Measurements from ENCODE around the gene EIF3K. TPM values are rescaled to one million over a fixed set of nuclear protein-coding genes. Genes with fewer than 3 reads are reported as not detected.
"Not testable (repeated sequence)": the region's sequence is repeated elsewhere in the genome, so short reads cannot be mapped to it uniquely, and the experiment has no call there.

The EIF3K gene, protein sequence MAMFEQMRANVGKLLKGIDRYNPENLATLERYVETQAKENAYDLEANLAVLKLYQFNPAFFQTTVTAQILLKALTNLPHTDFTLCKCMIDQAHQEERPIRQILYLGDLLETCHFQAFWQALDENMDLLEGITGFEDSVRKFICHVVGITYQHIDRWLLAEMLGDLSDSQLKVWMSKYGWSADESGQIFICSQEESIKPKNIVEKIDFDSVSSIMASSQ
- 100 to 1,000 TPM; 392 to 489 (median 414) TPM for total RNA-seq

DNA sequence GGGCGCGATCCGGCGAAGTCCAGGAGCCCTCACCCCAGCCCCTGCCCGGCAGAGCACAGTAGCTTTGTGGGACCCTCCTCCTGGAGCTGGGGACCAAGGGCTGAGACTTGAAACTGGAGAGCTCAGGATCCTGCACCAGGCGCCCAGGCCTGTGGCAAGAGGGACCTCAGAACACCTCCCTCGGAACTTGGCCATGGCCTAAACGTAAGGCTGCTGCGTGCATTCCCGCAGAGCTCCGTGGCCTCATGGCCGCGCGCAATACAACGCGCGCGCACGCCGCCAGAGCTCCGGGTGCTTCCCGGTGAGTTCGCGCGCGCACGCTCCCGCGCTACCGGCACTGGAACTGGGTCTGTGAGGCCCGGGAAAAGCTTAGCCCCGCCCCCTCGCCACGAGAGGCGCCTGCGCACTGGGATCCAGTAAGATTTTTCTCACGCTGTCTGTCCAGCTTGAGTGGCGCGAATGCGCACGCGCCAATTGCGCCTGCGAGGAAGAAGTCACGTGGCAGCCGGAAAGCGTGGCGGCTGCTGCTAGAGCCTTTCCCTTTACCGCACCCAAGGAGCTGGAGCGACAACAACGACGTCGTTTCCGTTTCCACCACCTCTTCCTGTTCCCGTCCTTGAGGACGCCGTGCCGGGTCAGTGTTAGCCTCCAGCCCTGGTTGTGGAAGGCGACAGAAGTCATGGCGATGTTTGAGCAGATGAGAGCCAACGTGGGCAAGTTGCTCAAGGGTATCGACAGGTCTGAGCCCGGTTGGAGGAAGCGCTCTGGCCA is at the start of gene EIF3K:
EIF3K (plus strand) TSS at position 599 of the 771 bp plus-strand sequence; CDS start at position 680, 81 bp downstream.
- no peaks in the 10 kb centered on the region for H3K27me3 ChIP-seq
- TF ChIP-seq EP300 (IDR thresholded peaks at IDR 0.05) = no peak
- peak; percentile 91 for TF ChIP-seq POLR2AphosphoS5 (IDR thresholded peaks at IDR 0.05)
- TF ChIP-seq, protein P1, sequence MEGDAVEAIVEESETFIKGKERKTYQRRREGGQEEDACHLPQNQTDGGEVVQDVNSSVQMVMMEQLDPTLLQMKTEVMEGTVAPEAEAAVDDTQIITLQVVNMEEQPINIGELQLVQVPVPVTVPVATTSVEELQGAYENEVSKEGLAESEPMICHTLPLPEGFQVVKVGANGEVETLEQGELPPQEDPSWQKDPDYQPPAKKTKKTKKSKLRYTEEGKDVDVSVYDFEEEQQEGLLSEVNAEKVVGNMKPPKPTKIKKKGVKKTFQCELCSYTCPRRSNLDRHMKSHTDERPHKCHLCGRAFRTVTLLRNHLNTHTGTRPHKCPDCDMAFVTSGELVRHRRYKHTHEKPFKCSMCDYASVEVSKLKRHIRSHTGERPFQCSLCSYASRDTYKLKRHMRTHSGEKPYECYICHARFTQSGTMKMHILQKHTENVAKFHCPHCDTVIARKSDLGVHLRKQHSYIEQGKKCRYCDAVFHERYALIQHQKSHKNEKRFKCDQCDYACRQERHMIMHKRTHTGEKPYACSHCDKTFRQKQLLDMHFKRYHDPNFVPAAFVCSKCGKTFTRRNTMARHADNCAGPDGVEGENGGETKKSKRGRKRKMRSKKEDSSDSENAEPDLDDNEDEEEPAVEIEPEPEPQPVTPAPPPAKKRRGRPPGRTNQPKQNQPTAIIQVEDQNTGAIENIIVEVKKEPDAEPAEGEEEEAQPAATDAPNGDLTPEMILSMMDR (IDR thresholded peaks at IDR 0.05) = peak in 1 of 4 experiments; percentile 17
- peak; percentile 57 to 68 for TF ChIP-seq POLR2A (IDR thresholded peaks at IDR 0.05)
- WGBS, 2 donors (ENCODE audit: low coverage in 1 of 2) = 0% methylated on average over 14 of the region's 64 CpGs; no CpG with 5 or more reads in 1 of the 2 donors
- no peaks in the 10 kb centered on the region for H3K9me3 ChIP-seq
- peaks cover 3 to 34% (median 14%) of the 10 kb centered on the region in 3 donors for H3K4me1 ChIP-seq
- peaks cover 0 to 35% of the 10 kb centered on the region in 2 donors for H3K36me3 ChIP-seq
- peak within 1 kb of the TSS; percentile 81 to 91 (median 84) for H3K27ac ChIP-seq
- ATAC-seq = peak; percentile 96
- peak within 1 kb of the TSS; percentile 62 to 89 for H3K4me3 ChIP-seq

DNA sequence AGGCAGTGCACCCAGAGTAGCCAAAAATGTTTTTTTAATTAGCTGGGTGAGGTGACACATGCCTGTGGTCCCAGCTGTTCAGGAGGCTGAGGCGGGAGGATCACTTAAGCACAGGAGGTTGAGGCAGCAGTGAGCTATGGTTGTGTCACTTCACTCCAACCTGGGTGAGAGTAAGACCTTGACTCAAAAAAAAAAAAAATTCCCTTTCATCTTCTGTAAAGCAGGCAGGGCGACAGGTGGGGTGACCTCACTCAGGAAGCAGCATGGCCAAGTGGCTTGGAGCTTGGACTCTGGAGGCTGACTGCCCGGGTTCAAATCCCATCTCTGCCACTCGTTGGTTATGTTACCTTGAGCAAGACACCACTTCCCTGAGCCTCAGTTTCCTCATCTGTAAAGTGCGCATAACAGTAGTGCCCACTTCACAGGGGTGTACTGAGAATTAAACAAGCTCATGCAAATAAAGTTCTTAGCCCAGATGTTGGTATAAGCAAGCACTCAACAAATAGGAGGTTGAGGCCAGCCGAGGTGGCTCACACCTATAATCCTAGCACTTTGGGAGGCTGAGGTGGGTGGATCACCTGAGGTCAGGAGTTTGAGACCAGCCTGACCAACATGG is 49.5 kb upstream of the EIF3K start:
- no peaks in the 10 kb centered on the region for H3K36me3 ChIP-seq
- H3K9me3 ChIP-seq = no peaks in the 10 kb centered on the region
- WGBS, 2 donors (ENCODE audit: low coverage in 1 of 2) = 81% methylated on average over 4 of the region's 6 CpGs; no CpG with 5 or more reads in 1 of the 2 donors
- H3K4me3 ChIP-seq = no peak overlapping the region
- peaks cover 0 to 5% (median 0%) of the 10 kb centered on the region in 3 donors for H3K4me1 ChIP-seq
- ATAC-seq = no peak
- peaks cover 31% of the 10 kb centered on the region for H3K27me3 ChIP-seq
- TF ChIP-seq POLR2AphosphoS5 (IDR thresholded peaks at IDR 0.05) (no peak), EP300 (IDR thresholded peaks at IDR 0.05) (no peak), POLR2A (IDR thresholded peaks at IDR 0.05) (no peak)
- TF ChIP-seq, protein P1 (IDR thresholded peaks at IDR 0.05) = no peak
- H3K27ac ChIP-seq = no peak overlapping the region

DNA sequence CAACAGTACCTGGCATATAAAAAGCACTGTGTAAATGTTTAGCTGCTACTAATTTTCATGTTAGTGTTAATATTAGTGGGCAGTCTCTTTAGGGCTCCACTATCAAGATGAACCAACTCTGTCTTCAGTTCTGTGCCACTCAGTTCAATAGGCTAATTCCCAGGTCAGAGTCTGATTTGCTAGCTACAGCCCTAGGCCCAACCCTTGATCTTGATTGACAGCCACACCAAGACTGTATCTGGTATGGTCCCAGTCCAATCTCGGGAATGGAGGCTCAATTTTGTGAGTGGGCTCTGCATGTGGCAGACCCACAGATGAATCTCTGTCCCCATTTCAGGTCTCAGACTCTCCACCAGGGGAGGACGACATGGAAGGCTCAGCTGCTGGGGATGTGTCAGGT is 47.3 kb upstream of the EIF3K start:
- Histone ChIP-seq H3K4me1 (no peaks in the 10 kb centered on the region), H3K9me3 (no peaks in the 10 kb centered on the region), H3K4me3 (no peak overlapping the region), H3K36me3 (no peaks in the 10 kb centered on the region), H3K27ac (no peak overlapping the region), H3K27me3 (peaks cover 13% of the 10 kb centered on the region)
- no peak for ATAC-seq
- TF ChIP-seq POLR2A (IDR thresholded peaks at IDR 0.05) = no peak
- no peak for TF ChIP-seq EP300 (IDR thresholded peaks at IDR 0.05)
- TF ChIP-seq, protein P1 (IDR thresholded peaks at IDR 0.05) = no peak
- TF ChIP-seq POLR2AphosphoS5 (IDR thresholded peaks at IDR 0.05) = no peak
- WGBS, 2 donors (ENCODE audit: low coverage in 1 of 2) = 80% methylated on average over 1 of the region's 2 CpGs; no CpG with 5 or more reads in 1 of the 2 donors

DNA sequence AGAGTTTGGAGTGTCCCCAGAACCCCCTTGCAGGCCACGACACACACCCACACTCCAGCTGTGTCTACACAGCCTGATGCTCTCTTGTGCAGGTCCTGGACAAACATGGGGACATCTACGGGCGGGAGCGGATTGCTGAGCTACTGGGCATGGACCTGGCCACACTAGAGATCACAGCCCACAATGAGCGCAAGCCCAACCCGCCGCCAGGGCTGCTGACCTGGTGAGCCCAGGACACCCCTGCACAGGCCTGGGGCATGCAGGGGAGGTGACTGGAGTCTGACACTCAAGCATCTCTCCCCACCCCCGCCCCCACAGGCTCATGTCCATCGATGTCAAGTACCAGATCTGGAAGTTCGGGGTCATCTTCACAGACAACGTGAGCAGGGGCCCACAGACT is 41.2 kb upstream of the EIF3K start:
- Histone ChIP-seq H3K4me1 (no peaks in the 10 kb centered on the region), H3K36me3 (no peaks in the 10 kb centered on the region)
- WGBS, 2 donors (ENCODE audit: low coverage in 1 of 2) = 100% methylated on average over 1 of the region's 11 CpGs; no CpG with 5 or more reads in 1 of the 2 donors

DNA sequence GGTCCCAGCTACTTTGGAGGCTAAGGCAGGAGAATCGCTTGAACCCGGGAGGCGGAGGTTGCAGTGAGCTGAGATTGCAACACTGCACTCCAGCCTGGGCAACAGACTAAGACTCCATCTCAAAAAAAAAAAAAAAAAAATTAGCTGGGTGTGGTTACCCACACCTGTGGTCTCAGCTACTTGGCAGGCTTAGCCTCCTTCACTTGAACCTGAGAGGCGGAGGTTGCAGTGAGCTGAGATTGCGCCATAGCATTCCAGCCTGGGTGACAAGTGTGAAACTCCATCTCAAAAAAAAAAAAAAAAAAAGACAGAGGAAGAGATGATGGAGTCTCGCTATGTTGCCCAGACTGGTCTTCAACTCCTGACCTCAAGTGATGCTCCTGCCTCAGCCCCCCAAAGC is 39.7 kb upstream of the EIF3K start:
- not testable (repeated sequence) for H3K27ac ChIP-seq, ATAC-seq, H3K27me3 ChIP-seq, H3K4me3 ChIP-seq, H3K4me1 ChIP-seq, H3K36me3 ChIP-seq, H3K9me3 ChIP-seq
- WGBS, 2 donors (ENCODE audit: low coverage in 1 of 2) = 82 to 93% methylated on average over 3 to 6 of the region's 6 CpGs

More for the DNA sequence above, 41.2 kb upstream of the EIF3K start:
- Histone ChIP-seq H3K9me3 (no peaks in the 10 kb centered on the region), H3K27ac (no peak overlapping the region), H3K4me3 (no peak overlapping the region), H3K27me3 (no peaks in the 10 kb centered on the region)
- ATAC-seq = no peak
- TF ChIP-seq POLR2AphosphoS5 (IDR thresholded peaks at IDR 0.05) (no peak), EP300 (IDR thresholded peaks at IDR 0.05) (no peak), POLR2A (IDR thresholded peaks at IDR 0.05) (no peak)
- TF ChIP-seq, protein P1 (IDR thresholded peaks at IDR 0.05) = no peak
